DMS153 treated with DMSO at 0.1 percent for 48 hours (cell line): ENCODE data around the gene CAMTA1.

Source experiments
- DNase-seq: peaks from one replicate; lab custom pipeline; 2025; ENCODE audit not compliant: unreplicated experiment; lab: John Stamatoyannopoulos, UW

The CAMTA1 gene

DNA sequence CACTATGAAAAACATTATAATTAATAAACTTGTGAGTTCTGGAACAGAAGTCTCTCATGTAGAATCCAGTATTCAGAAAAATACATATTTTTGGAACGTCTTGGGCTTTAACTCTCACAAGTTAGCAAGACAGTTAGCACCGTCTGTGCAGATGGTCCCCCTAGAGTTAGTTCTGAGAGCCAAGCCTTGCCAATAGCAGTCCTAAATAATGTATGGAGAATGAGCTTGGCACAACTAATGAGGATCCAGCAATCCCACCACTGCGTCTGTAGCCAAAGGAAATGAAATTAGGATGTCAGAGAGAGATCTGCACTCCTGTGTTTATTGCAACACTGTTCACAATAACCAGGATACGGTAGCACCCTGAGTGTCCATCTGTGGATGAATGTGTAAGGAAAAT is 931.3 kb downstream of the CAMTA1 start:
- no peak for DNase-seq

DNA sequence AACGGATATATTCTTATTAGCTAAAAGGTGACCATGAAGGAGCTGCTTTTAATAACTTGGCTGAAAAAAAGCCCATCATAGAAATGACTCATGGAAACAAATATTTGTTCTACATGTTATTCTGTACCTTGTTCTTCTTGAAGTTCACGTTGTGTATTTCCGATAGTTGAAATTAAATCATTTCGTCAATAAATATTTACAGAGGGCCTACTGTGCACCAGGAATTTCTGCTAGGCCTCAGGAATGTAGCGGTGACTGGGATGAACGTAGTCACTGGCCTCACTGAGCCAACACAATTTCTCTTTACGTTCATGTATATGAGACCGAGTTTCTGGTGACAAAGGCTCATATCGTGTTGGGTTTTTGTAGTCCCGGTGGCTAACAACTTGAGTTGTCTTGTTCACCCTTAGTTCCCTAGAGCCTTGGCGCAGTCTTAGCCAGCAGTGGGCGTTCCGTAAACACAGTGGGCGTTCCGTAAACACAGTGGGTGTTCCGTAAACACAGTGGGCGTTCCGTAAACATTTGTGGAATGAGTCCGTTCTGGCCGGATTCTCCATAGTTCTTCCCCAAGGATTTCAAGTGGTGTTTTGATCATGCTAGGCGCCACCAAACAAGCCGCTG is 932.6 kb downstream of the CAMTA1 start:
- no peak for DNase-seq

DNA sequence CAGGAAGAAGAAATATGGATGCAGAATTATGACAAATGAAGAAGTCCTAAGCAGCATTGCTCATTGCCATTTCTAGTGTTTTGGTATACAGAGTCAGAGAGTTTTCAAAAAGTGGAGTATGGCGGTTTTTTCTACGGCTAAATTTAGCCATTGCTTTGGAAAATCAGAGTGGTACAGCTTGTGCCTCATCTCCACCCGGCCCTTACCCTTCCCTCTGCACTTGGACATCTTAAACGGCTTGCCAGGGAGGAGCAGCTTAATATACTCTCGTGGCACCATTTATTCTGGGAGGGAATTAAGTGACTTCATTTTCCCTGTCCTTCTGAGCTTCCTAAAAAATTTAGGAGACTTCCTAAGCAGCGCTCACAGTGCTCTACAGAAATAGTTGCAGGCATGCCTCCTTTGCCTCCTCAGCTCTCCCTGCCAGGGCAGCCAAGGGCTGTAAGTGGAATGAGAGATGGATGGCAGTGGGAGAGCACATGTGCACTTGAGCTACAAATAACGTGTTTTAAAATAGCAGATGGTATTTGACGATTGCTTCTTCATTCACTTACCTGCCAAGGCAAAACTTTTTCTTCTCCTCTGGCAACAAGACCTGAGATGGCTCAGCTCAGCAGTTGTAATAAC is 934.3 kb downstream of the CAMTA1 start:
- DNase-seq = no peak

DNA sequence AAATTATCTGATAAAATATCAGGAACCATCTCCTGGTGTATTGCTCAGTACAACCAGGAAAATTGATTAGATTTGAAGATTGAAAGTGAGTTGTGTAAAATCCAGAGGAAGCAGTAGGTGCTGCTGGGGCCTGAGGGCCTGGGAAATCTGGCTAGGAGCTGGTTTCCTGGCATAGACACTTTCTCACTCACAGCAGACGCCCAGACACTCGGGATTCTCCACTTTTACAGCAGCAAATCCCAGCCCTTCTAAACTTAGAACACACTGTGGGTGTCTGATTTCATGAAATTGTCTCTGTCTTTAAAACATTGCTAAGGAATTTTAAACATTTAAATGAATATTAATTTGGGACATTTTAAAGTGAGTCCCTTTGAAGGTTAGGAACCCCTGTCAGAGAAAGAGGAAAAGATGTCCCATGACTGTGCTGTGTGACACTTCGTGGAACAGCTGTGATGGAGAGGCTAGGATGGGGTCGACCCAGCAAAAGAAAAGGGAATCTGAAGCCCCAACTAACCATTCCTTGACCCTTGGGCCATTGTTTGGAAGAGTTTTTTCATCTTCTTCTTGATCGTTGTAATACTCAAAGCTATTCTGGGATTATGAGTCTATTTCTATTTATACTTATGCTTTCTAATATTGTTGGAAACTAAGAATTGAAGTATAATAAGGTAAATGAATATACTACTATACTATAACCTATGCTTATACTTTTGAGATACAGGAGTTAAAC is 936.9 kb downstream of the CAMTA1 start:
- no peak for DNase-seq

DNA sequence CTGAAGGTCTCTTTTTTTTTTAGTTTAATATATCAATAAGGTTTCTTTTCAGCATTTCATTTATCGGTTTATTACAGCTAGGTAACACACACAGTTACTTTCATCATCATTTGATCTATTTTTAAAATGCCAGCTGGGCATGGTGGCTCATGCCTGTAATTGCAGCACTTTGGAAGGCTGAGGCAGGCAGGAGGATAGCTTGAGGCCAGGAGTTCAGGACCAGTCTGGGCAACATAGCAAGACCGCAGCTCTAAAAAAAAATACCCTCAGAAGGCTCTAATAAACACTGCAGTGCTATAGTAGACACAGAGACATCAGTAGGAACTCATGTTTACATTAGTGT is 937.4 kb downstream of the CAMTA1 start:
- no peak for DNase-seq

DNA sequence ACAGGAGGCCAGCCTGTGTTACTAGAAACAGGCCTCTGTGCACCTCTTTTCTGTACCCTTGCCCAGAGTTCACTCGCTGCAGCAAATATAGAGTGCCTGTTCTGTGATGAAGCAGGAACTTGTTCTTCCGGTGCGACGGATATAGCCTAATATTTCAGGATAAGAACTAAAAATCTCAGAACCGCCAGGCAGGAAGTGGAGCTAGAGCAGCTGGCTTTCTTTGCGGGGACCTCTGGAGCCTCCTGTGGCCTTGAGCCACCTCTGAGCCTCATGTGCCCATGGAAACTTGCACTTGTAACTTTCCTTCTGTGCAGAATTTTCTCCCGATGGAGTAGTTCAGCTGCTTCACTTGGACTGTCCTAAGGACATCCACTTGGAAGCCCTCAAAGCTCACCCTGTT is 941.4 kb downstream of the CAMTA1 start:
- no peak for DNase-seq

DNA sequence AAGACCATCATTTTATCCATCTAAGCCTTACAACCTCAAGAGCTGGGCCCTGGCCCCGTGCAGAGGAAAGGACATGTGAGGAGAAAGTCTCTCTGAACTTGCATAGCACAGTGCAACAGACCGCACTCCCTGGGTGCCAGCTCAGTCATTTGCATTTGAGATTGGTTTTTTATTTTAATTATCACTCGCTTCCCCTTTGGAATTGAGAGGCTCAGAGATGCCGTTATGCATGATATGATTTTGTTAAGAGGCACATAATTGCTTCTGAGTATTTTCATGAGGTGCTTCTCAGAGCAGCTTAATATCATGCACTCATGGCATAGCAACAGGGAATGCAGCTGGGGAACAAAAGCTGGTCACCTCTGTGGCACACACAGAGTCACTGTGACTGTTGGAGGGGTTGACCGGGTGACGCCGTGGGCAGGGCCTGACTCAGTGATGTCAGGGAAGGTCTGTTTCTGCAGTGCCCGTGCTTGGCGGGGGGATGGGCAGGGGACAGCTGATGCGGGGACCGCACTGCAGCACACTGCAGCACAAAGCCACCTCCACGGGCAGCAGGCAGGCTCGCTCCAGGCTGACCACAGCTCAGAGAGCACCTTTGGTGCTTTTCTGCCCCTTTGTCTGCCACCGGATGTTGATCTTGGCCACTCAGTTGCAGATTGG is 942.7 kb downstream of the CAMTA1 start:
- no peak for DNase-seq

DNA sequence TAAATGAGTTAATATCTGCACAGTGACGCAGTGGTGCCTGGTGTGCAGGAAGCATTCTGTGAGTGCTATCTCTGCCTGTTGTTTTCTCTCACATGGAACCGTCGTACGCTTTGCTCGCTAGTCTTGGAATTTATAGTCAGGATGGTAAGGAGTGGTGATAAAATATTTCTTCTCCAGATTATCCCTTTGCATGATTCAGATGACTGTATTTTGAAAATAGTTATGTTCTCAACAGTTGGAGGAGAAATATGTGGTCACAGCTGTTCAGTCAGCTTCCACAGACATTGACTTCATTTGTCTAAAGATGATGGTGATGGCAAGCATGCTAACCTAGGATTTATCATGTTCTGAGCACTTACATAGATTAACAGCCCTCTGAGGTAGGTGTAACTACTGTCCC is 944.5 kb downstream of the CAMTA1 start:
- no peak for DNase-seq

DNA sequence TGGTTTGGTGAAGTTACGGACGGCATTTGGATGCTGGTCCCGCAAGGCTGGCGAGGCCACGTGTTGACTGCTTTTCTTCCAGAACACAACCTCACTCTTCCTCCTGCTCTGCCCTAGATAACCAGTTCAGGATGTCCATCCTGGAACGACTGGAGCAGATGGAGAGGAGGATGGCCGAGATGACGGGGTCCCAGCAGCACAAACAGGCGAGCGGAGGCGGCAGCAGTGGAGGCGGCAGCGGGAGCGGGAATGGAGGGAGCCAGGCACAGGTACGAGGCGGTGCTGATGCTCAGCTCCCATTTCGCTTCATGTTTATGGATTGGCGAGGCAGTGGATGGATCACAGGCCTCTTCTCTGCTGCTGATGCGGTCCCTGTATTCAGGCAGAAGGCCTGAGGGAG is 947.1 kb downstream of the CAMTA1 start:
- no peak for DNase-seq

DNA sequence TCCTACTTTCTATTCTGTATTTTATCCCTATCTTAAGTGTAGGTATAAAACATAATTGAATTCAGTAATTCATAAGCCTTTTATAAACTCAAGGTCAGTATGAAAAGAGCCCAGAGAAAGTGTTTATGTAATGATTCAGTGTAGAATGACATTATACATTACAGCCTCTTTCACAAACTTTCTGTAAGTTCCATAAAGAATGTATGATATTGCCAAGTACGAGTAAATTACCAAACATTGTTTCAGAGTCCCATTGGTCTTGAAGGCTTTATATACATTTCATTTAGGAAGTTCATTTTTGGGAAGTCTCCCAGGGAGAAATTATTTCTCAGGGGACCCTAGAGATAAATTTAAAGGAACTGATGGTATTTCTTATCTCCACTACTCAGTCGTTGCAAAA is 948.0 kb downstream of the CAMTA1 start:
- no peak for DNase-seq

DNA sequence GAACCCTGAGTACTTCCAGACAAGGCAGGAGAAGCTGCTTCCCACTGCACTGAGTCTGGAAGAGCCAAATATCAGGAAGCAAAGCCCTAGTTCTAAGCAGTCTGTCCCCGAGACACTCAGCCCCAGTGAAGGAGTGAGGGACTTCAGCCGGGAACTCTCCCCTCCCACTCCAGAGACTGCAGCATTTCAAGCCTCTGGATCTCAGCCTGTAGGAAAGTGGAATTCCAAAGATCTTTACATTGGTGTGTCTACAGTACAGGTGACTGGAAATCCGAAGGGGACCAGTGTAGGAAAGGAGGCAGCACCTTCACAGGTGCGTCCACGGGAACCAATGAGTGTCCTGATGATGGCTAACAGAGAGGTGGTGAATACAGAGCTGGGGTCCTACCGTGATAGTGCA is 952.8 kb downstream of the CAMTA1 start:
- DNase-seq = no peak

DNA sequence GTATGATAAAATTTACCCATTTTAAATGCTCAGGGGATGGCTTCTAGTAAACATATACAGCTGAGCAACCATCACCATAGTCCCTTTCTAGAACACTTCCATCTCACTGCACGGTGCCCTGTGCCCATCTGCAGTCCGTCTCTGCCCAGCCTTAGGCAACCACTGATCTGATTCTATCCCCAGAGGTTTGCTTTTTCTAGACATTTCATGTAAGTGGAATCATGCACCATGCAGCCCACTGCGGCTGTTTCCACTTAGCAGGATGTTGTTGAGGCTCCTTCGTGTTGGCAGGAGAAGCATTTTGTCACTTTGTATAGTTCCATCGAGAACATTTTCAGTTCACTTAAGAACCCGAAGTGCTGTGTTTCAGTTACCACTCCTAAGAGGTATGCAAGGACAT is 958.1 kb downstream of the CAMTA1 start:
- DNase-seq = no peak

DNA sequence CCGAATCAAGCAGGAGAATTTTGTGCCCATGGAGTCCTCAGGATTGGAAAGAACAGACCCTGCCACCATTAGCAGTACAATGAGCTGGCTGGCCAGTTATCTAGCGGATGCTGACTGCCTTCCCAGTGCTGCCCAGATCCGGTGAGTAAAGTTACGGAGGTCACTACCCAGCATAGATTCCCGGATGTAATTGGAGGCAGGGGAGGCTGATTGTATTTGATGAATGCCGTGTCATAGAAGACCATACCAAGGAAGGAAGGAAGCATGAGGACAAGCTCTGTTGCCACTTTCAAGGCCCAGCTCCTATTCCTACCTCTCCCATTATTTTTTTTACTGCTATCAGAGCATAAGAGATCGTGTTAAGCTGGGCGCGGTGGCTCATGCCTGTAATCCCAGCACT is 959.6 kb downstream of the CAMTA1 start:
- no peak for DNase-seq

DNA sequence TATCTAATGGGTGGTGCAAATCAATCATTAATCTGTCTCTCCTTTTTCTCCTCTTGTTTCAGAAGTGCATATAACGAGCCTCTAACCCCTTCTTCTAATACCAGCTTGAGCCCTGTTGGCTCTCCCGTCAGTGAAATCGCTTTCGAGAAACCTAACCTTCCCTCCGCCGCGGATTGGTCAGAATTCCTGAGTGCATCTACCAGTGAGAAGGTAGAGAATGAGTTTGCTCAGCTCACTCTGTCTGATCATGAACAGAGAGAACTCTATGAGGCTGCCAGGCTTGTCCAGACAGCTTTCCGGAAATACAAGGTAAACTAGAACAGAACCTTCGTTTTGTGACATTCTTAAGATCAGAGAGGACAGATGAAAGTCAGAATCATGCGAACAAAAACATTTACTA is 960.5 kb downstream of the CAMTA1 start:
- no peak for DNase-seq

DNA sequence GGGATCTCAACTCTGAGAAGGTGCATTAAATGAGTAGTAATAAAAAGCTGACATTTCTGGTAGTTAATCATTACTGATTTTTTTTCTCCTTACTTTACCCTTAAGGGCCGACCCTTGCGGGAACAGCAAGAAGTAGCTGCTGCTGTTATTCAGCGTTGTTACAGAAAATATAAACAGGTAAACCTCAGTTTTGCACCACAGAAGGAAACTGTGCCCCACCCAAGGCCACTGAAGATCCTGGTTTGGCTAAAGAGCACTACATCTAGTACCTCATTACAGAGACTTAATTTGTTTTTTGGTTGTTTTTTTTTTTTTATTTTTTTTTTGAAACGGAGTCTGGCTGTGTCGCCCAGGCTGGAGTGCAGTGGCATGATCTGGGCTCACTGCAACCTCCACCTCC is 962.4 kb downstream of the CAMTA1 start:
- DNase-seq = no peak

DNA sequence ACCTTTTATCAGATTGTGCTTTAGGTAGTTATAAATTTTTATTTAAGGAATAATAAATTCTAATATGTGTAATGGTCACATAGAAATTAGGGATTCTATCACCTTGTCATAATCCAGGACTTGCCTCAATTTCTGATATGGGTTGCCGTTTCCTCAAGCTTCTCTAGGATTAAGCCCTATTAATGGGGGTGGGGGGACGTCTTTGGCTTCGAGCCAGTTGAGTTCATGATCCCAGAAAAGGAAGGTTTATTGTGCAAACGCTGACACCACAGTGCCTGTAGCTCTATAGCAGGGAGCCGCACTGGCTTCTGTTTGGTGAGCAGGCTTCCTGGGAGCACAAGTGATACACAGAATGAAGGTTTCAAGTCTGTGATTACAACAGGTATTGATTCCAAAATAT is 963.9 kb downstream of the CAMTA1 start:
- DNase-seq = no peak

DNA sequence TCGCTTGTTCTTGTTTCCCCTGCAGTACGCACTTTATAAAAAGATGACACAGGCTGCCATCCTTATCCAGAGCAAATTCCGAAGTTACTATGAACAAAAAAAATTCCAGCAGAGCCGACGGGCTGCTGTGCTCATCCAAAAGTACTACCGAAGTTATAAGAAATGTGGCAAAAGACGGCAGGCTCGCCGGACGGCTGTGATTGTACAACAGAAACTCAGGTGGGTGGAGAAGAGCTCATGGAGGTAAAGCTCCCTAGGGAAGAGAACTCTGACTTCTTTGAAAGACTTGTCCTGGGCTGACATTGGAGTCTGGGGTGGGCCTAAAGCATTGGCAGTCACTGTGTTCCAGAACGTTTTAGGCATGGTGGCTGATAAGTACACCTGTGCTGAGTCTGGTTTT is 965.9 kb downstream of the CAMTA1 start:
- DNase-seq = no peak

DNA sequence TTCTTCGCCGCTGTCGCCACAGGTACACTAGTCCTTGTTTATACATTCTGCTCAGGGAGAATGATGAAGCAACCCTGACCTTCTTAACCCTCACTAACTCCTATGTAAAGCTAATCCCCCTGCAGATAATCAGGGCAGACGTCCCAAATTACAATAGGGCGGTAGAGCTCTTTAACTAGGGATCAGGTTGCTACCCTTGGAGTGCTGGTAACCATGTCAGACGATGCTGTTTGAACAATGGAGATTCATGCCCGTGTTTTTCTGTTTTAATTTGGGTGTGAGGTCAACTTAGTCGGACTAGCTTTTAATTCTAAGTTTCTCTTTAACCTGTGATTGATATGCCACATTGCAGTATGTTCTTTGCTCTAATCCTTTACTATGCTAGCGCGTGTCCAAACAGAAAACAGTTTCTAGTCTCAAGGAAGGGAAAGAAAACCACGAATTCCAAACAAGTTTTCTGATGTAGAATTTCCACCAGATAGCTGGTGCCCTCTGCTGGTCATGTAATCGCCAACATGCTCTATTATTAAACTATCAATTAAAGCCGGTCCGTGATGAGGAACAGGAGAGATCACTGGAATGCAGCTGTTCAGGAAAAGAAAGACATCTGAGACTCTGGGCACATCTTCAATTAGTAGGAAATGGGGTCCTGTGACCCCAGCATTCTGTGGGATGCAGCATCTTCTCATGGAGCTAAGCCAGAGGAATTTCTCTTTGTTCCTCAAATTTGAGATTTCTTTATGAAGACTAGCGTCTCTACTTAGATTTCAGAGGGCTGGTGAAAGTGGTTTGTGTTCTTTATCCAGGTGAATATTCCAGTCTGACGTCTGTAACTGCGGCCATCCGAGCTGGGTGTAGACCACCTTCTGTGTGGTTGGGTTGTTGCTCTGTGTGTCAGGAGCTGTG is 967.5 kb downstream of the CAMTA1 start:
- DNase-seq = peak; percentile 84

DNA sequence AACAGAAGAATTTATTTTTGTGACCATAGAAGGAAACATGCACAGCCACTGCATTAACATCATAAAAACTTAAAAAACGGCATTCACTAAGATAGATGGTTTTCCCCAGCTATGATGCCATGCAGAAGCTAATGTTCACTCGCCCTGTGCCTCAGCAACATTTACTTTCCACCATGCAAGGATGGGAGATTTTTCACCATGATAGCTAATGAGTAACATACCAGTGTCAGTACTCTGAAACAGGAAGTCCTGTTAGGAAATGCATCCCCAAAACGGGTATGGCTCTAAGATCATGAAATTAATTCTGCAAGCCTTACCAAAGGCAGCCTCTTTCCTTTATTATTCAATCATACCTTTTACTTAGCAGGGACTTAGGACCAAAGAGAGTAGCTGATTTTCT is 968.4 kb downstream of the CAMTA1 start:
- no peak for DNase-seq

DNA sequence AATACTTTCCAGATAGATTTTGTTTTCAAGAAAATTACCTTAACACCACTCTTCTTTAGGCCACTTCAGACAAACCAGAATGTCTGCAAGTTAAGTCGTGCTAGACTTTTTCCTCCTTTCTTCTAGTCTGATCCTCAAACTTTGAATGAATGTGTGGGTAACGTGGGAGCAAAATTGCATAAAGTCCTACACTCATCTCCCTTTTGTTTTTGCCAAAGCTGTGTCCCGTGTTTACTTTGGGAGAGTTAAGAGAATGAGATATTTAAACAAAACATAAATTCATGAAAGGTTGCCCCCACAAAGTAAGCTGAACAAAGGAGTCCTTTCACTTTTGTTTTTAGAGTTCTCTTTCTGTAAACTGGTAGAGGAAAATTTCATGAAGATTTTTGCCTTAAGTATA is 969.0 kb downstream of the CAMTA1 start:
- no peak for DNase-seq

DNA sequence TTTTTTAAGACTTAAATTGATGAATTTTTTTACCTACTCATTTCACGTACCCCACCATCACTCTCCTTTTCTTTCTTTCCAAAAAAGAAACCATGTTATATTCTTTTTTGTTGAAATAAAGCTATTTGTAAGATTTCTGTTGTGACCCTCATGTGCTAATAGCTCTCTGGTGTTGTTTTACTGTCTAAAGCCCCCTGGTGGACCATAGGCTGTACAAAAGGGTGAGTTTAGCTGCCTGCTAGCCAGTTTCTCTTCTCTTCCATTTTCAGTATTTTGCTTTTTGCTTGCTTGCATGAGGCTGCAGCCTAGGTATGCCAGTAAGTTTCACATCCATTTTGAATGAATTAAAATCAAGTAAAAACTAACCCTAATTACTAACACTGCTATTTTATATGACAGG is 970.2 kb downstream of the CAMTA1 start:
- DNase-seq = no peak
